HL-60 (cell line): Measurements from ENCODE around the gene PEX6.

Experiments used
- DNase-seq, 2 experiments: peaks; one replicate each; pipeline ENCODE4 v3.0.0-alpha.2; 2010 to 2020; ENCODE audit warnings: low read depth in 1 of 2, low spot score in 1 of 2
- H3K27ac ChIP-seq: fragments of 250-450 bp; sonication (Bioruptor Pico); replicated peaks from 2 replicates; pipeline ENCODE4 v1.5.1; 2020; ENCODE audit warnings: mild to moderate bottlenecking, moderate library complexity
- H3K27me3 ChIP-seq: fragments of 250-450 bp; sonication (Bioruptor Pico); 2 replicates; pipeline ENCODE4 v1.5.1; 2021; ENCODE audit warnings: mild to moderate bottlenecking, moderate library complexity; ENCODE audit not compliant: insufficient read depth, poor library complexity, severe bottlenecking
- H3K4me3 ChIP-seq: replicated peaks from 2 replicates; pipeline ENCODE4 v1.5.1; 2011; ENCODE audit warnings: mild to moderate bottlenecking, control low read depth, low read length; ENCODE audit not compliant: insufficient read depth
- CTCF ChIP-seq: IDR thresholded peaks from one replicate; pipeline ENCODE4 v1.5.1; 2011; ENCODE audit warnings: low read length, control low read depth, inconsistent platforms; ENCODE audit not compliant: insufficient read depth
- GABPA ChIP-seq: IDR thresholded peaks from 2 replicates; pipeline ENCODE4 v1.6.1; 2012; ENCODE audit warnings: low read depth
- POLR2AphosphoS5 ChIP-seq: IDR thresholded peaks from 2 replicates; pipeline ENCODE4 v1.6.1; 2012; ENCODE audit warnings: low read depth
- REST ChIP-seq: IDR thresholded peaks from 2 replicates; pipeline ENCODE4 v1.6.1; 2012; ENCODE audit warnings: low read depth; ENCODE audit not compliant: insufficient replicate concordance
- SPI1 ChIP-seq: IDR thresholded peaks from 2 replicates; pipeline ENCODE4 v1.6.1; 2012; ENCODE audit warnings: low read depth, mild to moderate bottlenecking, borderline replicate concordance

Gene PEX6

GRCh38 chr6:42928986-42929820 lies 49.8 kb downstream of the PEX6 start, which contains the start of gene CNPY3:
CNPY3 (plus strand) TSS chr6:42929480; CDS start chr6:42929571, 91 bp downstream.
- H3K27ac ChIP-seq, result peak within 1 kb of the TSS; percentile 95
- DNase-seq, result peak; percentile 96 to 99
- H3K27me3 ChIP-seq, result no peaks in the 10 kb centered on the region
- H3K4me3 ChIP-seq, result peak within 1 kb of the TSS; percentile 86
- TF ChIP-seq POLR2AphosphoS5 (peak; percentile 39; the same call in 1 of the 2 replicates), CTCF (no peak), REST (no peak), SPI1 (peak; percentile 22; the same call in 1 of the 2 replicates), GABPA (peak; percentile 89)

- H3K27ac ChIP-seq, result no peak overlapping the region
- no peaks in the 10 kb centered on the region for H3K27me3 ChIP-seq
- DNase-seq, result no peak
- H3K4me3 ChIP-seq, result no peak overlapping the region
- no peak for TF ChIP-seq GABPA
- no peak for TF ChIP-seq REST
- TF ChIP-seq SPI1, result no peak
- no peak for TF ChIP-seq POLR2AphosphoS5
- no peak for TF ChIP-seq CTCF
Observed at GRCh38 chr6:42925248-42925857, 53.6 kb downstream of the PEX6 start.

GRCh38 chr6:42923666-42924065 lies 55.3 kb downstream of the PEX6 start:
- DNase-seq, result peak in 1 of 2 experiments; percentile 79
- no peak overlapping the region for H3K27ac ChIP-seq
- no peak overlapping the region for H3K4me3 ChIP-seq
- no peaks in the 10 kb centered on the region for H3K27me3 ChIP-seq
- TF ChIP-seq GABPA (no peak), SPI1 (0 out of 2 replicates have a peak, but pooled peaks have one; percentile 40)

- no peak for TF ChIP-seq SPI1
- no peak for TF ChIP-seq CTCF
- H3K27me3 ChIP-seq, result no peaks in the 10 kb centered on the region
- DNase-seq, result no peak
- no peak overlapping the region for H3K4me3 ChIP-seq
- no peak overlapping the region for H3K27ac ChIP-seq
Observed at GRCh38 chr6:42921801-42922200, 57.2 kb downstream of the PEX6 start.
